ENCODE measurements around the gene LONRF3.

GRCh38 chrX:119030990-119031389 lies 56.6 kb downstream of the LONRF3 start:
- TF ChIP-seq FOXM1 (IDR thresholded peaks at IDR 0.05; ENCODE audit: borderline replicate concordance) (no peak), SP1 (IDR thresholded peaks at IDR 0.05) (no peak), SUZ12 (IDR thresholded peaks at IDR 0.05) (no peak), ARNT (IDR thresholded peaks at IDR 0.05) (no peak), NFRKB (IDR thresholded peaks at IDR 0.05) (no peak), L3MBTL2 (conservative IDR thresholded peaks at IDR 0.05) (no peak), FOXK2 (IDR thresholded peaks at IDR 0.05) (no peak), FOXA1 (IDR thresholded peaks at IDR 0.05) (no peak)
